GM11168 (cell line): Measurements from ENCODE around the gene LRMDA.

Experiments used
- in situ Hi-C: fragments of 300-500 bp; cut with MboI; formaldehyde crosslinking; loops from one replicate; pipeline ENCODE4 v1.12.0; 2022; ENCODE audit warnings: low sequenced_read_pairs; ENCODE audit not compliant: unreplicated experiment

LRMDA gene

GRCh38 chr10:75553550-75553949, 122.1 kb downstream of the LRMDA start:
- in situ Hi-C loops, result no loop called here

- in situ Hi-C loops, result no loop called here
Measured at GRCh38 chr10:75555323-75555722, 123.9 kb downstream of the LRMDA start.

DNA sequence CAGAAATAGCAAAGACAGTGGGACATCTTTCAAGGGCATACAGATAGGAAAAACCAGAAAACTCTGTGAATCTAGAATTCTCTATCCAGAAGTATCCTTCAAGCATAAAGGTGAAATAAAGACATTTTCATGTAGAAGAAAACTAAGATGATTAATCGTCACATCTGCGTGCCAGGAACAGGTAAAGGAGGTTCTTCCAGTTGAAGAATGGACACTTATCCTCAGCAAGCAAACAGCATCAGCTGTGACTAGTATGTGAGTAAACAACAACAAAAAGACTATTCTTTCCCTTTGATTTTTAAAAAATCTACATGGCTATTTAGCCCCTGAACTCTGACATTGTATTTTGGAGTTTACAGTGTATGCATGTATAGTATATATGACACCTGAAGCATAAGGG, 124.9 kb downstream of the LRMDA start:
- in situ Hi-C loops, result no loop called here

DNA sequence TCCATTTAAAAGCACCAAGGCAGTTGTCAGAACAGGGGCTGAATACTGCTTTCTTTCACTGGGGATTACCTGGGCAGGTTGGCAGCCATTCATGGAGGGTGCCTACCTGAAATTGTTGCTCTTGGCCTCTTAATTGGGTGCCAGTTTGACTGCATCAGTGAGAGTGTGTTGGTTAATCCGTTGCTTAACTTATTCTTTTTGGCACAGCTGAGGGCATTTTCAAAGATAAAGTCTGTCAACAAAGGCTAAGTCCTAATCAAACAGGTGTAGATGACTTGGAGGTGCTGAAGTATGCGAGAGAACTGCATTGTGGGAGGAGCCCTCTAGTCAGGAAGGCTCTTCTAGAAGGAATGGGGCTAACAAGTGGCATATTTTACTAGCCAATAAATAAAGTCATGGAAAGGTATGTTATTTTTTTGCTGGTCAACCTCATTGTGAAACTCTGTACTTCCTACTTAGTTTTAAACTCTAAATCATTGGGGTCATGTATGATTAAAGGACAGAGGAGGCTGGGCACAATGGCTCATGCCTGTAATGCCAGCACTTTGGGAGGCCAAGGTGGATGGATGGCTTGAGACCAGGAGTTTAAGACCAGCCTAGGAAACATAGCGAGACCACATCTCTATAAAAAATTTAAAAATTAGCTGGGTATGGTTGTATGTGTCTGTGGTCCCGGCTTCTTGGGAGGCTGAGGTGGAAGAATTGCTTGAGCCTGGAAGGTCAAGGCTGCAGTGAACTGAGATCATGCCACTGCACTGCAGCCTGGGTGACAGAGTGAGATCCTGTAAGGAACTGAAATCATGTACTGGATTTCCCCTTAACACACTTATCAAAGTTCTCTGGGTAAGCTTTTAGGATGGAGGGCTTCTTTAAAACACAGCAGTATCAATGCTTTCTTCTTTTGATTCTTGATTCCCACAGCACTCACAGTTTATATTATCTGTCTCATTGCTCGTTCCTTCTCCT, 134.1 kb downstream of the LRMDA start:
- in situ Hi-C loops, result no loop called here

- in situ Hi-C loops, result no loop called here
Measured at GRCh38 chr10:75568450-75569130, 137.2 kb downstream of the LRMDA start.

- in situ Hi-C loops, result no loop called here
Measured at GRCh38 chr10:75569506-75569905, 138.1 kb downstream of the LRMDA start.

DNA sequence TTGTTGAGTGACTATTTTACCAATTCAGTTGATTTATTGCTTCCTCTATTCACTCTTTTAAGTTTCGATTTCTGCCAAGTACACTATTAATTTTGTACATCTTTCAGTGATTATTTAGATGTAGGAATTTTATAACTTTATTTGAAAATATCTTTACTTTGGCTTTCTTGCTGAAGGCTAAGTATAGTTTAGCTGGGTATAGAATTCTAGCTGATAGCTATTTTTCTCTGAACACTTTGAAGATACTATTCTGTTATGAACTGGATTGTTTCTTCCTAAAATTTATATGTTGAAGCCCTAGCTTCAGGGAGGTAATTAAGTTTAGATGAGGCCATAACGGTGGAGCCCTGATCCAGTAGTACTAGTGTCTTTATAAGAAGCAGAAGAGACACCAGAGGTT, 141.1 kb downstream of the LRMDA start:
- in situ Hi-C loops, result no loop called here

DNA sequence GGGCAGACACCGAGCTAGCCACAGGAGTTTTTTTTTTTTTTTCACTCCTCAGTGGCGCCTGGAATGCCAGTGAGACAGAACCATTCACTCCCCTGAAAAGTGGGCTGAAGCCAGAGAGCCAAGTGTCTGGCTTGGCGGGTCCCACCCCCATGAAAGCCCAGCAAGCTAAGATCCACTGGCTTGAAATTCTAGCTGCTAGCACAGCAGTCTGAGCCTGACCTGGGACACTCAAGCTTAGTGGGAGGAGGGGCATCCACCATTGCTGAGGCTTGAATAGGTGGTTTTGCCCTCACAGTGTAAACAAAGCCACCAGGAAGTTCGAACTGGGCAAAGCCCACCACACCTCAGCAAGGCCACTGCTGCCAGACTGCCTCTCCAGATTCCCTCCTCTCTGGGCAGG, 144.5 kb downstream of the LRMDA start:
- in situ Hi-C loops, result no loop called here

DNA sequence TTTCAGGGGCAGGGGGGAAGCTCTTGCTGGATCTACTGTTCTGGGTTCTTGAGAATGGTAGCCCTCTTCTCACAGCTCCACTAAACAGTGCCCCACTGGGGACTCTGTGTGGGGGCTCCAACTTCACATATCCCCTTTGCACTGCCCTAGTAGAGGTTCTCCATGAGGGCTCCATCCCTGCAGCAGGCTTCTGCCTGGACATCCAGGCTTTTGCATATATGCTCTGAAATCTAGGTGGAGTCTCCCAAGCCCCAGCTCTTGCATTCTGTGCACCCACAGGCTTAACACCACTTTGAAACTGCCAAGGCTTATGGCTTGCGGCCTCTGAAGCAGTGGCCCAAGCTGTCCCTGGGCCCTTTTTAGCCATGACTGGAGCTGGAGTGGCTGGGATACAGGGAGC, 150.7 kb downstream of the LRMDA start:
- in situ Hi-C loops, result no loop called here

DNA sequence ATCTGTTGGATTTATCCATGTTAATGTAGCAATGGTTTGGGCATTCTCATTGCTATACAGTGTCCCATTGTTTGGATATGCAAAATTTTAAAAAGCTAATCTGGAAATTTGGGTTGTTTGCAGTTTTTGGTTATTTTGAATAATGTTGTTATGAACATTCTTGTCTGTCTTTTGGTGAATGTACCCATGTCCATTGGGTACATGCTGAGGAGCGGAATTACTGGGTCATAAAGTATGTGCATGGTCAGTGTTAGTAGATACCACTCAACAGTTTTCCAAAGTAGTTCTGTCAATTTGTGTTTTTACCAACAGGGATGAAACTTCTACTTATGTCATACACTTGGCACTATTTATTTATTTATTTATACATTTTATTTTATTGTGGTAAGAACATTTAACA, 153.9 kb downstream of the LRMDA start:
- in situ Hi-C loops, result no loop called here

- in situ Hi-C loops, result no loop called here
Measured at GRCh38 chr10:75586814-75587213, 155.4 kb downstream of the LRMDA start.

DNA sequence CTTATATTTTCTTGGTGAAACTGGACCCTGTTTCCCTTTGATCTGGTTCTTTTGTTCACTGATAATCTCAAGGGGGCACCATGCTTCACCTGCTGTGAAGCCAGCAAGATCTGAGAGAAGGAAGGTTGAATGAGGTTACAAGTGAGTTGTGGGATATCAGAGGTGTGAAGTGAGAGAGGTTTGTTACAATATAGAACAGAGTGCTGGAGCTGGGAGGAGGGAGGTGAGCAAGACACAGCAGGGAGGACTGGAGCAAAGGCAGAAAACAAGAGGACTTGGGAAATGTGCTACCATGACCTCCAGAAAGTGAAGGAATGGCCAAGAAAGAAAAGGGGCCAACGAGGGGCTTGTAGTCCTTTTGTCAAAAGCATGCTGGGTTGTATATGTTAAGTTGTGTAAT, 156.6 kb downstream of the LRMDA start:
- in situ Hi-C loops, result no loop called here

DNA sequence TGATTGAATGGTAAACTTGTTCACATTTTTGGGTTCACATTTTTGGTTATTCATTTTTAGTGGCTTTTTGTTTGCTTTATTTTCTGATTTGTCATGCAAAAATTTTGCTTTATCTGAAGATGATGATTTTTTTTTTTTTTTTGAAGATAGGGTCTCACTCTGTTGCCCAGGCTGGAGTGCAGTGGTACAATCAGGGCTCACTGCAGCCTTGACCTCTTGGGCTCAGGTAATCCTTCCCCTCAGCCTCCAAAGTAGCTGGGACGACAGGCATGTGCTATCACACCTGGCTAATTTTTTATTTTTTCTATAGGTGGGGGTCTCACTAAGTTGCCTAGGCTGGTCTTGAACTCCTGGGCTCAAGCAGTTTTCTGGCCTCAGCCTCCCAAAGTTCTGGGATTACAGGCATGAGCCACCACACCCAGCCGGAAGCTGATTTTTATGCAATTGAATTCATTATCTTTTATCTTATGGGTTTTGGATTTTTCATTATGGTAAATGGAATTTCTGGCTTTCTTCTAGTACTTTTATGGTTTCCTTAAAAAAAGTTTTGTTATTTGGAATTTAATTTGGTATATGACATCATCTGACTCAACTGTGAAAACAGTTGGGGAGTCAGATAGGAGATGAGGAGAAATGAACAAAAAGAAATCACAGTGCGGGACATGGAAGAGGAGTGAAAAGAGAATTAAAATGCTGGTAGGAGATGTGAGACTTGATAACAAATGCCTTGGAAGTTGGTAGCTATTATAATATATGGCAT, 158.7 kb downstream of the LRMDA start:
- in situ Hi-C loops, result no loop called here

- in situ Hi-C loops, result no loop called here
Measured at GRCh38 chr10:75592151-75592787, 160.8 kb downstream of the LRMDA start.

DNA sequence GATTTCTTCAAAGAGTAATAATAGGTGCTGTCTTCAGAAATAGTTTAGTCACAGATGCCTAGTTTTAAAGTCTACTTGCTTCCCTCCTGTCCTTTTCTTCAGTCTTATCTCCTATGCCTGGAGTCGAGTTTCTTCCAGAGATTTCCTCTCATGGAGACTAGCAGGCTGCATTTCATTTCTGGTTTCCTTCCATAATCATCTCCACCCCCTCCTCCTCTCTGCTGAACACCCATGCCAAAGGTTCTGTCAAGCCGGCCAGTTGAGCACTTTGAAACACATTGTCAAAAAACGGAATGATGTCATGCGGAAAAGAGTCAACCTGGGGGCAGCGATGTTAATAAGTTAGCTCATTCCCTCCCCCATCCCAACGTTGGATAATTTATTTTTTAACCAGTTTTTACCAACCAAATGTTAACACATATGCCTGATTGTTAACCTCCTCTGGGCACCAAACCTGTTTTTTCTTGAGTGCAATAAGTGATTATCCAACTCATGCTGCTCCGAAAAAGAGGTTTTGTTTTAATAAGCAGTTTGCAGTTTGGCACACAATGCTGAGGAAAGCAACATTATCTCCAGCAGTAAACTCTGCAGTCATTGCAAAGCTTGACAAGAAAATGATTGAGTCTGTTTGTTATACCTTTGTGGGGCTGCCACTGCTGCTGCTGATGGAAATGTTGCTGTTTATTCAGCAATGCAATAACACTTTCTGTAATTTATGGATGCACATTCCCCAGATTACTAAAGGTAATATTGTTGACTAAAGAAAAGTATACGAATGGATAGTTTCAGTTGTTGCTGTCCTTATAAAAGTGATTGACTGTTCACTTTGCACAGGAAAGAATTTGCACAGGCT, 161.6 kb downstream of the LRMDA start:
- in situ Hi-C loops, result no loop called here

GRCh38 chr10:75593692-75594556, 162.5 kb downstream of the LRMDA start:
- in situ Hi-C loops, result no loop called here

- in situ Hi-C loops, result no loop called here
Measured at GRCh38 chr10:75596930-75597620, 165.7 kb downstream of the LRMDA start.
